Activated CD8-positive, alpha-beta memory T cell treated with anti-CD3 and anti-CD28 coated beads for 36 hours (primary cell): ENCODE measurements around the gene UBASH3A. TPM values are rescaled to one million over a fixed set of nuclear protein-coding genes. Genes with fewer than 3 reads are reported as not detected.
"Not testable (repeated sequence)": the region's sequence is repeated elsewhere in the genome, so short reads cannot be mapped to it uniquely, and the experiment has no call there.

ENCODE experiments used
- CTCF ChIA-PET: fragments of 350-600 bp; sonication (Branson Sonifier 250); formaldehyde crosslinking; loops from one replicate; lab custom pipeline; 2021; ENCODE audit warnings: antibody characterized with exemption; lab: Charles Lee
- POLR2A ChIA-PET: fragments of 350-600 bp; sonication (Branson Sonifier 250); formaldehyde crosslinking; loops from one replicate; lab custom pipeline; 2021; ENCODE audit warnings: antibody characterized with exemption; lab: Charles Lee
- total RNA-seq, 2 experiments: library from RNA; stranded (reverse); gene quantifications; one replicate each; pipeline ENCODE4 v1.2.3, GENCODE V29; 2021

UBASH3A gene
- total RNA-seq, 2 experiments from 2014 or later: 27.4 to 28.2 TPM

DNA sequence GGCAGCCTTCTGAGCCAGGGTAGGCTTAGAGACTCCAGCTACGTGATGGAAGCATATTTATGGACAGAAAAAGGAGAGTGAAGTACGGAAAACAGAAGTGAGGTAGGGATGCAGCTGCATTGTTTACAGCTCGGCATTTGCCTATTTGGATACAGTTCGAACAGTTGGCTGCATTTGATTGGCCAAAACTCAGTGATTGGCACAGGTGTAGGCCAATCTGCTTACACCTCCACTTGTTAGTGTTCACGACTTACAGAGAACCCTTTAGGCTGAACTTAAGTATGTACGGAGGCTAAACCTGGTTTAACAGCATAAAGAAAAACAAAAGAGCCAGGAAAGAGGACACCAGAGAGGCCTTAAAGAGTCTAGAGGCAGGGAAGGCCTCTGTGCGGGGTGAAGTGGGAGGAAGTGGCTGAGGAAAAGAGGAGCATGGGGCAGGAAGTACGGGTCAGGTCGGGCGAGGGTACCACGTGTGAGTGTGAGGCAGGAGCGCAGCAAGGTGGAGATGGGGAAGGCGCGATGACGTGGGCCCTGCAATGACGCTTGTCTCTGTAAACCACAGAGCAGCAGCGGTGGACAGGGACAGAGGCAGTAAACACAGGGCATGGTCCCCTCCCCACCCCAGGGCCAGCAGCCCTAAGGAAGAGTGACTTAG is 60.3 kb downstream of the UBASH3A start:
- ChIA-PET CTCF (no interaction called here), POLR2A (no interaction called here)

DNA sequence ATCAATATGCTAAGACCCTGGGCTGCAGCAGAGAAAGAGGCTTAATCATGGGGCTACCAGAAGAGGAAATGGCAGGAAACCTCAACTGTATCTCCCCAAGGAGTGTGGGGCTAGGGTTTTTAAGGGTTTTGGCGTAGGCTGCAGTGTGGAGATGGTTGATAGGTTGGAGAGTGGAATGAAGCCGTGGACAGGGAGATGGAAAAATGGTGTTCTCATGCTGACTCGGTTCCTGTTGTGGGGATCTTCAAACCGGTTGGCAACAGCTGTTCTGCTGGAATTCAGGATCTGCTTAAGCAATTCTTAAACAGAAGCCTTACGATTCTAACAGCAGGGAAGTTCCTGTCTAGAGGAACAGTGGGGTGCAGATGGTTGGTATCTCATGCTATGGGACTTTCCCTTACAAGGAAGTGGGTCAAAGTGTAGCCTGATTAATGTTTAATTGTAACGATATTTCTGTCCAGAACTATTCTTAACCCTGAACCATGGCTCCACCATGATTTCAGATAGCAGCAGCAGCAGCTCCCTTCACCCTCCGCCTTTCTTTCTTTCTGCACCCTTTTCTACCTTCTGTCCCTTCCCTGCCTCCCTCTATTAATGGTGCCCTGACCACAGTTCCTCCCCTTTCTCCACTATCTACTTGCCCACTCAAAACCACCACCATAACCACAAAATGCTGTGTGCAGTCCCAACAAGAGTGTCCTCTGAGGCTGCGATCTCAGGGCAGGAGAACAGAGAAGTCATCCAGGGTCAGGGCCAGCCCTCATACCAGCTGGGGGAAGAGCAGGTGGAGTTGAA is 61.5 kb downstream of the UBASH3A start:
- ChIA-PET POLR2A (no interaction called here), CTCF (interaction anchor here (1.2 kb wide), 1 partner anchor 12 kb away, joined by 3 read pairs; no protein-coding TSS in a partner anchor)

DNA sequence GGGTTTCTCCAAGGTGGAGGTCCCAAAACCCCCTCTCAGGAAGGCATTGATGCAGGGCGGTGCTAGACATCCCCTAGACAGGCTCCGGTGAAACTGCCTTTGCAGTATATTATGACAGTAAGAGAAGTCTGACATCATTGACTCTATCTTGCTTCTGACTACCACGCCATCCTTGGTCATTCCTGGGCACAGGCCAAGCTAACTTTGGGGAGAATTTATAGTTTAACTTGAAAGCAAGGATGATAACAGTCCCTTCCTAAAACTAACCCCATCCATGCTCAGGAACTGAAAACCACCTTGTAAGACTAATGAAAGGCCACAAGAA is 62.1 kb downstream of the UBASH3A start:
- POLR2A ChIA-PET: no interaction called here
- CTCF ChIA-PET: interaction anchor here (1.2 kb wide), 1 partner anchor 13 kb away, joined by 3 read pairs; no protein-coding TSS in a partner anchor

DNA sequence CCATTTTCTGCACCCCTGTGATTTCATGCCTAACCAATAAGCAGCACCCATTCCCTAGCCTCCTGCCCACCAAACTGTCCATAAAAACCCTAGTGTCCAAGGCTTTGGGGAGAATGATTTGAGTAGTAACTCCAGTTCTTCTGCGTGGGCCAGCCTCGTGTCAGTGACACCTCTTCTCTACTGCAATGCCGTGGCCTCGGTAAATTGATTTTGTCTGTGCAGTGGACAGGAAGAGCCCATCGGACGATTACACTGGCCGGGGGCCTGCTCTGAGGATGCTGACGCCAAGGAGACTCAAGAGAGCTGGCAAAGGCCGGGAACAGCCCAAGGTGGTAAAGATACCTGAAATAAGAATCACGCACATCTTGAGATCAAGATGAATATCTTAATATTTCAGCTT is 63.0 kb downstream of the UBASH3A start:
- POLR2A ChIA-PET: no interaction called here
- CTCF ChIA-PET: interaction anchor here (1.1 to 1.4 kb wide), 2 partner anchors 11 to 71 kb away, joined by 3 to 4 read pairs; no protein-coding TSS in a partner anchor

DNA sequence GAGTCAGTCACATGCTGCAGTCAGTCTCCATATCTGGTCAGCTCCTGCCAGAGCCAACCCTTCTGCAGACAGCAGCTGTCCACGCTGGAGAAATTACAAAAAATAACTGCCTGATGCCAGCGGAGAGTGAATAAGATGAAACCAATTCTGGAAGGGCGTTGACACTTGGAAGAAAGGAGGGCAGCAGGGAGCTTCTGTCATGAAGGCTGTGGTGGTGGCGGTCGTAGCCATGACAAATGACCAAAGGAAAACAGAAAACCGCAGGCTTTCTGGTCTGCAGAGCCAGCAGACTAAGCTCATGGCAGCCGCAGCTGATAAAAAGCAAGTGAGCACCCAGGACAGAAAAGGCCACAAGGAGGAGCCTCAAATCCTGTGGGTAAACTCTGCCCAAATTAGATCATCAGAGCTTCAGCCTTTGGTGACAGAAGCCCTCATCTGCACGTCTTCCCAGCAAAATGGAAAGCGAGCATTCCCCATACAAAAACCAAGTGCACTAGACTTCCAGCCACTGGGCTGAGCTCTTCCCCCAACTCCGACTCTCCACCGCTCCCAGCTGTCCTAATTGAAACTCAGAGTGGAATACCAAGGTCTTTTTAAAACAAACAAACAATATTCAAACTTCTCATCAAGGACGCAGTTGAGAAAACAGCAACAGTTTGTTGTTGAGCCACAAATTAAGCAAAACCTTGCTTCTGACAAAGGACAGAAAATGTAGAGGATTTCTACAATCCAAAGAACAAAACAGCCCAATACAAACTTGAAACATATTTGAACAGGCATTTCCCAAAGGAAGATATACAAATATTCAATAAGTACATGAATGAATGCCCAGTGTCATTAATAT is 63.7 kb downstream of the UBASH3A start:
- CTCF ChIA-PET: interaction anchor here (1.1 to 1.4 kb wide), 2 partner anchors 12 to 70 kb away, joined by 3 to 4 read pairs; no protein-coding TSS in a partner anchor
- POLR2A ChIA-PET: no interaction called here

DNA sequence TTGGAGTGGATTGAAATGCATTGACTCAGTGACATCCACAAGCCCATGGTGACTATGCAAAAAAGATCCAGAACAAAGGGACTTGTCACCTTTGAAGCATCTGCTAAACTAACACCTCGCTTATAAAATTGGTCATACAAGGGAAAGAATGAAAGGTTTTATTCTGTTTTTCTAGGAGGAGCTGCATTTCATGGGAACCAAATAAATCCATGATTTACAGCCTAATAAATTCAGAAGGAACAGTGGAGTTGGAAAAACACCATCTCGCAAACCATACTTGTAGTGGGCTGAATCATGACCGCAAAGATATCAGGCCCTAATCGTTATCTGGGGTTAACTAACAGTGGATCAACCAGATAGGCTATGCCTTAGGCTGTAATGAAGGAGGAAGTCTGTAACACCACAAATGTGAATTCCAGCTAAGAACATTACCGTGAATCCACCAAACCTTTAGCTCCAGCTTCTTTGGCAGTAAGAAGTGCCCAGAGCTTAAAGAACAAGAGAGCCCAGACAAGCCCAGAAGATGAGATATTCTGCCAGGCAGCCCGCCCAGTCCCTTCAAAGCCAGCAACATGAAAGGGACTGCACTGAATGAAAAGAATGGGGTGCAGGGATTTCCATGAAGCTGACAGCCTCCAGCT is 64.9 kb downstream of the UBASH3A start:
- POLR2A ChIA-PET: no interaction called here
- CTCF ChIA-PET: no interaction called here

DNA sequence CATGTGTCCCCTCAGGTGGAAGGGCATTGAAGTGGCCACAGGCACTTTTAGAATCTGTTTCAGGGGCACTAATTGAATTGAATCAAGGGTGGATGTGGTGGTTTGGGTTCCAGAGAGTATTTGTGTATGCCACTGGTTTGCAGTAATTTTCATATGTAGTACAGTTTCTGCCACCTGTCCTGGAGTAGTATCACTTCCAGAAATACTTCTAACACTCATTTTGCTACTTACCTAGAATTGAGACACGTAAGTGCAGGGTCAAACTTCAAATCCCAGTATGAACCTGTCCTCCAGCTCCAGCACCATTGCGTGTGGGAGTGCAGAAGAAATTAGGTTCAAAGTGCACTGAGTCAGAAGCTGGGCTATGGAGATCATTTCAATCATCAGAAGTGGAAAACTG is 65.6 kb downstream of the UBASH3A start:
- CTCF ChIA-PET: no interaction called here
- POLR2A ChIA-PET: no interaction called here

DNA sequence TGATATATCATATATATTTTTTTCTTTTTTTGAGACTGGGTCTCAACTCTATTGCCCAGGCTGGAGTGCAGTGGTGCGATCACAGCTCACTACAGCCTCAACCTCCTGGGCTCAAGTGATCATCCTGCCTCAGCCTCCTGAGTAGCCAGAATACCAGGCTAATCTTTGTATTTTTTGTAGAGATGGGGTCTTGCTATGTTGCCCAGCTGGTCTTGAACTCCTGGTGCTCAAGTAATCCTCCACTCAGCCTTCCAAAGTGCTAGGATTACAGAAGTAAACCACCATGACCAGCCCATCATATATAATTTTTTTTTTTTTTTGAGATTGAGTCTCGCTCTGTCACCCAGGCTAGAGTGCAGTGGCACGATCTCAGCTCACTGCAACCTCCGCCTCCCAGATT is 66.0 kb downstream of the UBASH3A start:
- CTCF ChIA-PET, POLR2A ChIA-PET: not testable (repeated sequence)

DNA sequence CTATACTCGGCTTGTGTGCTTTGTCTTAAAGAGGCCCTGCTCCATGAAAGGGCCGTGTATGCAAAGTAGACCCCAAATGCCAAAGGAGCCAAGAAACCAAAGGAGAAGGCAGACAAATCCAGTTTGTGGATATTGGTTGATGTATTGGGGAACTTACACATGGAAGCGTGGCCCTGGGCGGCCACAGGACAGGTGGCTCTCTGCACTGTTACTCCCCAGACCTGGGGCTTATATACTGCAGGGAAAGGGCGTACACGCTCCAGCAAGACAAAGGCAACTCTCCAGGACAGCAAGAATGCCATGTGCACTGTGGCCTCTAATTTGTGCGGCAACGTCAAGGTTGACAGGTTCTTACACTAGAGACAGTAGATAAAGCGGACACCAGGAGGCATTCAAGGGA is 67.5 kb downstream of the UBASH3A start:
- CTCF ChIA-PET: no interaction called here

DNA sequence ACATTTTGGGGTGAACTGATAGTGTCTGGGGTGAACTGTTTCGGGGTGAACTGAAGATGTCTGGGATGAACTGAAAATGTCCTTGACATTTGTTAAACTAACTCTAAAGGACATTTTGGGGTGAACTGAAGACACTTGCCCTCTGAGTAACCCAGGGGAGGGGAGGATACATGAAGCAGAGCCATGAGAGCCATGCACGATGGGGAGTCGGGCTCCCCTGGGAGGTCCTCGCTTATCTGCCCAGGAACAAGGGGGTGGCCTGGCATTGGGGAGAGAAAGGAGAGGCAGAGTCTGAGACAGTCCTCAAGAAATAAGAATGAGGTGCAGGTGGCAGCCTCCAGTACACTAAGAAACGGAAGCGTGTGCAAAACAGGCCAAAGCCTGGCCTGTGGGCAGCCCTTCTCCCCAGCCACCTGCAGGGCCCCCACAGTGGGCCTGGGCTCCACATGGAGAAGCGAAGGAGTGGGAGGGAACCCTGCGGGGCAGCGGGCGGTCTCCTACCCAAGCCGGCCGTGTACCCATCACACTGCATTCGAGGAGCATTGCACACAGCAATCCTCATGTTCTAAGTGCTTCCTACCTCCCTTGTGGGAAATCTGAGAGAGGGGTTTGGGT is 68.1 kb downstream of the UBASH3A start:
- ChIA-PET CTCF (no interaction called here), POLR2A (no interaction called here)

More for the DNA sequence above, 67.5 kb downstream of the UBASH3A start:
- POLR2A ChIA-PET: no interaction called here

DNA sequence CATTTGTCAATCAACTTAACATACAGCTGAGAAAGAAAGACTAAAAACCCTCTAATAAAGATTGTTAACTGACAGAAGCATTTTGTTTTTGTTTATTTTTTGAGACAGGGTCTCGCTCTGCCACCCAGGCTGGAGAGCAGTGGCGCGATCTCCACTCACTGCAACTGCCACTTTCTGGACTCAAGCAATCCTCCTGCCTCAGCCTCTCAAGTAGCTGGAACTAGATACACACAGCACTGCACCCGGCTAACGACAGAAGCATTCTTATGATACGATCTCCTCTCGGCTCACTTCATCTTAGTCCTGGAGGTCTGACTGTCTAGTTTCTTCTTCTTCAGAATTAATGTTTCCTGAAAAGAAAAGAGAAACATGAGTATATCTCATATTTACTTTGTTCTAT is 68.8 kb downstream of the UBASH3A start:
- CTCF ChIA-PET: interaction anchor here (0.7 kb wide), 1 partner anchor 327 kb away, joined by 3 read pairs; no protein-coding TSS in a partner anchor

DNA sequence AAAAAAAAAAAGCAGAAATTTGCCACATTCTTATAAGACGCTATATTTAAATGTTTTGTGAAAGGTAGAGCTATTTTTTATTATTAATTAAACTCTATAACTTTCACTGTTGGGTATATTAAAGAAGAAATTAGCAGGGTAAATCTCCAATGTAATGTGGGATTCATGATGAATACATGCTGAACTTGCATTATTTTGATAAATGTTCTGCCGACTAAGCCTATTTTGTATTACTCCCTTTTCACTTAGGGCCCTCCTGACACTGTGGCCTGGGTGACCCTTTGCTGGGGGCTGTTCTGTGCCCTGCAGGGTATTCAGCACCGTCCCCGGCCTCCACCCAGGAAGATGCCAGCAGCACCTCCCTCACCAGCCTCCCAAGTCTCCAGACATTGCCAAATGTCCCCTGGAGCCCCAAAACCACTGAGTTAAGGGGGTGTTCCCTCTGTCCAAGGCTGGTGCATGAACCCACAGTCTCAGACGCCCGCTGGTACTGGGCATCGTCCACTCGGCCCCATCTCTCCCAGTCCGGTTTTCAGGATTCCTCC is 69.9 kb downstream of the UBASH3A start:
- POLR2A ChIA-PET: no interaction called here
- CTCF ChIA-PET: interaction anchor here (0.7 kb wide), 1 partner anchor 328 kb away, joined by 3 read pairs; no protein-coding TSS in a partner anchor

More for the DNA sequence above, 68.8 kb downstream of the UBASH3A start:
- POLR2A ChIA-PET: no interaction called here

DNA sequence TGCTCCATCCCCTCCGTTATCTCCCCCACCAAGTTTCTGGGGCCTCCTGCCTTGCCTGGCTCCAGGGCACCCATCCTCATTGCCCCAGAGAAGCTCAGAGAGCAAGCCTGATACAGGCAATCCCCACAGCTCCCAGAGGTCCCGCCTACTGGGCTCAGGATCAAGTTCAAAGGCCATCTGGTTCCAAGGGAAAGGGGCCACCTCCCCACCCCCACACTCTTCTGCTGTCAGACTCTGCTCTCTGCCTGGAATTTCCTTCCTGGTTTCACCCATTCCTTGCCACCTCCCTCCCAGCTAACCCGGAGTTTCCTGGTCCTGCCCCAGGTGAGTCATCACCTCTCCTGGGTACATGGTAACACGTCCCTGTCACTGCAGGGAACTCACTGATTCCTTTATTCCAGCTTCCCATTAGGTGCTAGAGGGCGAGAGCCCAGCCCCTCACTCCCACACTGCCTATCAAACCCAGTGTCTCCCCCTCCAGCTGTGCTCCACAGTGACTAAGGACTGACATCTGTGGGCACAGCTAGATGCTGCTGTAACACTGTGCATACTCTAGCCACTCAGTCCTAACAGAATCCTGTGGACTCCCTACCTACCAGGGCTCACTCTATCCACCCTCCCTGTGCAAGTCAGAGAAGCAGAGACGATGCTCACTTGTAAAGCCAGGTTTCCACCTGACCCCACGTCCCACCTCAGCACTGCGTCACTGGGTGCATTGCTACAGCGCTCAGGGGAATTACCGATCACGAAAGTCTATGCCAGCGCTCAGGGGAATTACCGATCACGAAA is 70.5 kb downstream of the UBASH3A start:
- ChIA-PET CTCF (no interaction called here), POLR2A (no interaction called here)

DNA sequence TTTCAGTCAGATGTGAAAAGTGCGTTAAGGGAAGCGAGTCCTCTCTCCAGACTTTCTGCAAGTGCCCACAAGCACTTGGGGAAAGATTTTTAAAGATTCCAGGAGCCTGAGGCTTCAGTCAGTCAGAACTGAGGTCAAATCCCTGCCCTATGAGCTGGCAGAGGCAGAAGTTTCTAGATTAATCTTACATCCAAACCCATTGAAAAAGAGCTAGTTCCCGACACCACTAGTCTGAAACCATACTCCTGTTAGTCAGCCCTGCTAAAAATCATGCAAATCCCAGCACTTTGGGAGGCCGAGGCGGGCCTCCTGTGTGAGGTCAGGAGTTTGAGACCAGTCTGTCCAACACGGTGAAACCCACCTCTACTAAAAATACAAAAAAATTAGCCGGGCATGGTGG is 71.3 kb downstream of the UBASH3A start:
- POLR2A ChIA-PET: no interaction called here
- CTCF ChIA-PET: no interaction called here

DNA sequence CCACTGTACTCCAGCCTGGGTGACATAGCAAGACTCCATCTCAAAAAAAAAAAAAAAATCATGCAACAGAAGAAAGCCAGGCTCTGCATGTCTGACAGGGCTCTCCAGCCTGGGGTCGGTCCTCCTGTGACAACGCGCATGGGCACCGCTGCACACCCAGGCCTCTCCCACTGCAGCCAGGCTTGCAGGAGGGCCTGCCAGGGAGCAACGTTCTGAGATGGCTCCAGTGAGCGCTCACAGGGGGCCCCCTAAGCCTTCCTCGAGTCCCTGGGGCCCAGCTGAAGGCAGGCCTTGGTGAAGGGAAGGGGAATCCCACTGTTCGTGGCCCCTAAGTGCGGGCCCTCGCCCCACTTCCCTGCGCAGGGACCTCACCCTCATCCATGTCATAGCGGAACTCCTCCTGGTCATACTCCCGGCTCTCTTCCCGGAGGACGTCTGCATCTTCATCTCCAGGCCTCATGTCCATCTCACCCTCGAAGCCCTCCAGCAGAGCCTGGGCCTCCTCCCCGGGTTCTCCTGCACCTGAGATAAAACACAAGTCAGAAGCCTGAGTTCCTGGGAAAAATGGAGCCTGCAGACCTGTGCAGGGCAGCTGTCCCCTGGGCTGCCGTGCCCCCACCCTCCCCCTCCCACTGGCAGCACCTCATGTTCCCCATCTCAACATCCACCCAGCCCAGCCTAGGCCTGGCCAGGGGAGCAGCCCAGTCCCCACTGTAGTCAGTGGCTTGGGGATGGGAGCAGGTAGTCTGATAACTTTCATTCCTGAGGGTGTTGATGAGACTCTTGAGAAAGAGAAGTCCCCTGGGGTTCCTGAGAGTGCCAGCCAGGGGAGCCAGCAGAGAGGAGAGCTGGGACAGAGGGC is 72.1 kb downstream of the UBASH3A start:
- ChIA-PET CTCF (no interaction called here), POLR2A (no interaction called here)

DNA sequence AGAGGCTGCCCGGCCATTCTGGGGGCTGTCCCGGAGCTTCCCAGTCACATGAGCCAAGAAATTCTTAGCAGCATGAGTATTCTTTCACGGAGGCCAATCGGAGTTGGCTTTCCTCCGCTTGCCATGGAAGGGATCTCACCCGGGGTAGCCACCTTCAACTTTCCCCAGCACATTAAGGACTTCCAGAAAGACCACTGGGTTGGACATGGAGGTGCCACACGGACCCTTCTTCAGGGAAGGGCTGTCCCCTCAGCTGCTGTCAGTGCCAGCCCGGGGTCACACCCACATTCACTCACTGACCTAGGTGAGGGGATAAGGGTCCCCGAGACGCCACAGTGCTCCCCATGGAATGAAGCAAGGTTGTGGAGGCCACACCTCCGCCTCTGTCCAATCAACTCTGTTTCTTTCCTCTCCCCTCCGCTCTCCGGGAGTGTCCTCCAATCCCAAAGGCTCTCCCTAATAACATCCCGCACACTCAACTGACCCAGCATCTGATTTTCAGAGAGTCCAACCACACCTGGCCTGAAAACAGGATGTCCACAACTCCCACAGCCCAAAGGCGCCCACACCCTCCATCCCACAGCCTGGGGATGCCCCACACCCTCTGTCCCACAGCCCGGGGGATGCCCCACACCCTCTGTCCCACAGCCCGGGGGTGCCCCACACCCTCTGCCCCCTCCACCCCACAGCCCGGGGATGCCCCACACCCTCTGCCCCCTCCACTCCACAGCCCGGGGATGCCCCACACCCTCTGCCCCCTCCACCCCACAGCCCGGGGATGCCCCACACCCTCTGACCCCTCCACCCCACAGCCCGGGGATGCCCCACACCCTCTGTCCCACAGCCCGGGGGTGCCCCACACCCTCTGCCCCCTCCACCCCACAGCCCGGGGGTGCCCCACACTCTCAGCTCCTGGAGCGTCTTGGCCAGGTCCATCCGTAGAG is 73.0 kb downstream of the UBASH3A start:
- POLR2A ChIA-PET: no interaction called here
- CTCF ChIA-PET: no interaction called here
